Measurements from ENCODE around the gene SERPINA9. TPM values are rescaled to one million over a fixed set of nuclear protein-coding genes. Genes with fewer than 3 reads are reported as not detected.

SERPINA9 gene
- total RNA-seq, 1 donor from 2014 or later: not detected

GRCh38 chr14:94447206-94447605, 28.8 kb downstream of the SERPINA9 start:
- no peaks in the 10 kb centered on the region for H3K36me3 ChIP-seq
- H3K27me3 ChIP-seq: no peaks in the 10 kb centered on the region
- no peaks in the 10 kb centered on the region for H3K4me1 ChIP-seq
- intact Hi-C loops (cut with DNase I): no loop called here
- no peak overlapping the region for H3K27ac ChIP-seq
- DNase-seq (ENCODE audit: low spot score in 2 of 2): no peak
- H3K9me3 ChIP-seq: no peaks in the 10 kb centered on the region
- TF ChIP-seq CTCF (IDR thresholded peaks at IDR 0.05): no peak
- H3K4me3 ChIP-seq: no peak overlapping the region

- DNase-seq (ENCODE audit: low spot score in 2 of 2): no peak
- intact Hi-C loops (cut with DNase I): no loop called here
- Histone ChIP-seq H3K9me3 (no peaks in the 10 kb centered on the region), H3K27ac (no peak overlapping the region), H3K4me3 (no peak overlapping the region), H3K36me3 (no peaks in the 10 kb centered on the region), H3K4me1 (no peaks in the 10 kb centered on the region), H3K27me3 (no peaks in the 10 kb centered on the region)
- TF ChIP-seq CTCF (IDR thresholded peaks at IDR 0.05): no peak
Observed at GRCh38 chr14:94446126-94446525, 29.9 kb downstream of the SERPINA9 start.

- Histone ChIP-seq H3K4me1 (no peaks in the 10 kb centered on the region), H3K4me3 (no peak overlapping the region), H3K36me3 (no peaks in the 10 kb centered on the region), H3K27ac (no peak overlapping the region), H3K9me3 (no peaks in the 10 kb centered on the region), H3K27me3 (no peaks in the 10 kb centered on the region)
- intact Hi-C loops (cut with DNase I): no loop called here
- TF ChIP-seq CTCF (IDR thresholded peaks at IDR 0.05): no peak
- no peak for DNase-seq (ENCODE audit: low spot score in 2 of 2)
Observed at GRCh38 chr14:94445003-94445402, 31.0 kb downstream of the SERPINA9 start.

- DNase-seq (ENCODE audit: low spot score in 2 of 2): no peak
- Histone ChIP-seq H3K36me3 (no peaks in the 10 kb centered on the region), H3K27ac (no peak overlapping the region), H3K4me3 (no peak overlapping the region), H3K9me3 (no peaks in the 10 kb centered on the region), H3K4me1 (no peaks in the 10 kb centered on the region), H3K27me3 (no peaks in the 10 kb centered on the region)
- TF ChIP-seq CTCF (IDR thresholded peaks at IDR 0.05): no peak
- intact Hi-C loops (cut with DNase I): no loop called here
Observed at GRCh38 chr14:94441531-94442205, 34.3 kb downstream of the SERPINA9 start.

- no peaks in the 10 kb centered on the region for H3K4me1 ChIP-seq
- no peaks in the 10 kb centered on the region for H3K27me3 ChIP-seq
- H3K9me3 ChIP-seq: no peaks in the 10 kb centered on the region
- no peak overlapping the region for H3K27ac ChIP-seq
- no peak for DNase-seq (ENCODE audit: low spot score in 2 of 2)
- H3K36me3 ChIP-seq: no peaks in the 10 kb centered on the region
- no peak overlapping the region for H3K4me3 ChIP-seq
- intact Hi-C loops (cut with DNase I): no loop called here
- TF ChIP-seq CTCF (IDR thresholded peaks at IDR 0.05): no peak
Observed at GRCh38 chr14:94441130-94441529, 34.9 kb downstream of the SERPINA9 start.
